ENCODE data around the gene HSFX3.
A peak's percentile ranks its signal among the peaks of the same experiment; 100 is the strongest.
"Not testable (repeated sequence)": the region's sequence is repeated elsewhere in the genome, so short reads cannot be mapped to it uniquely, and the experiment has no call there.

HSFX3 gene

DNA sequence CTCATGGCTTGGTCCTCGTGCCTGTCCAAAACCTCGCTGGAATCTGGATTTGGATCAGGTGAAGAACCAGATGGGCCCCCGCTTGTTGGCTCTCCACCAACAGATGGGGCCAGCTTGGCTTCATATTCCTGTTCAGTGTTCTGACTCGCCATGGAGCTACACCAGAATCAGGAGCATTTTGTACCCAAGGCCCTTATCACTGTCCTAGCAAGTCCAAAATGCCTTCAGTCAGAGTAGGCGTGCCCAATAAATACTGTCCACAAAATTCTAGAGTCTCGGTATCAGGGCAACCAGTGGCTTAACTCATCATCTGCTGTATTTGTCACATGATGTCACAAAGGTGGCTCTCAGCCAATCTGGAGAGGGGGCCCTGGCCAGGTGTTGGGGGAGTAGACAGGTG is at the start of gene HSFX3:
Gene HSFX3, minus strand, starts transcription at position 224 of the 400 bp plus-strand sequence. Its CDS starts 72 bp downstream, at position 152.
- ATAC-seq = not testable (repeated sequence)

GRCh38 chrX:149598603-149599002 is 48.9 kb upstream of the HSFX3 start:
- ATAC-seq = peak; percentile 67

DNA sequence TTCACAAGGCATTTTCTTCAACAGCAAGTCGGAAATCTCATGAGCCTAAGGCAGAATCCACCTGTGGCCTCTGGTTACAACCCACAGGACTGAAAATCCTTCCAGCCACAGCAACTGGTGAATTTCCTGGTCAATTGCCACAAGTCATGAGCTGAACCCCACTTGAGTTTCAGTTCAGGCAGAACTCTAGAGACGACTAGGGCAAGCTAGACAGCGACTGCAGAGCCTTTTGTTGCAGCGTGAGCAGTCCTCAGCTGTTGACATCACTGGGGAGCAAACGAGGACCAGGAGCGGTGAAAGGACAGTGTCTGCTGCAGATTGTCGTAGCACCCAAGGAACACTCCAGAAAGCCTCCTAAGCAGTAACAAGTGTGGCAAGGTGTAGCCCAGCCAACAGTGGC is 46.2 kb upstream of the HSFX3 start:
- not testable (repeated sequence) for ATAC-seq

DNA sequence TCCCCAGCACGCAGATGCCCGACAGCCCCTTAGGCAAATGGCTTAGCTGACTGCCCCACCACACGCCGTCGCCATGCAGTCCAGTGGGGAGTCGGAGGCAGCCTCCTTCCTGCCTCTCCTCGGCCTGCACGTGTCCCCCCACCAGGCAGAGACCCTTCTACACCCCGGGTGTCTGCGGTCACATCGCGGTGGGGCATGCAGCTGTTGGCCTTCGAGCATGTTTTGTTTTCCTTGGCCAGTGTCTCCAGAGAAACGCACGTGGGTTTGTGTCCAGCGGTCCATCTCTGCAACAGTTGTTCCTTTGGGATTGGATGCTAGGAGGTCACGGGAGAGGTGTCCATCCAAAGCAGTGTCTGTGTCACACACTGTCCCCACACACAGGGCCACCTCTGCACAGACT is 45.5 kb upstream of the HSFX3 start, which contains the start of gene HSFX2:
Gene HSFX2, minus strand, starts transcription at position 101 of the 400 bp plus-strand sequence. CDS start 614 bp downstream, outside the sequence.
- ATAC-seq = not testable (repeated sequence)

DNA sequence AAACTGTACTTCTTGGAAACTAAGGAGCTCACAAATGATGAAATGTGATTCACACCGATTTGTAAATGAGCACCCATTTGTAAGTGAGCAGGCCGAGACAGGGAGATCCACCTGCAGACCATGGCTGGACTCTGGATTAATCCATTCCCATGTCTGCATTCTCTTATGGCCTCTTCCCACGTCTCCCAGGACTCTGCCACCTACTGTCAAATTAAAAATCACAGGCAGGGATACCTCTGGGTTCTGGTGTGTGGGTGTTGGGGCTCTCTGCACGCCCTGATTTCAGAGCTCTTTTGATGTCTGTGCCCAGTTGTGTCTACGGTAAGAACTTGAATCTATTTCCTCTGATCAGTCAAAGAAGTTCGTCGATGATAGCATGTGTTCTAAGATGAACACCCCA is 41.3 kb upstream of the HSFX3 start:
- ATAC-seq = not testable (repeated sequence)

GRCh38 chrX:149587359-149587758 is 37.6 kb upstream of the HSFX3 start, which contains the start of gene MAGEA9B:
TSS of gene MAGEA9B (minus strand) at chrX:149587459. CDS start at chrX:149583179, 4,280 bp downstream.
- not testable (repeated sequence) for ATAC-seq

- not testable (repeated sequence) for ATAC-seq
Measured at GRCh38 chrX:149585631-149586030, 35.9 kb upstream of the HSFX3 start.

DNA sequence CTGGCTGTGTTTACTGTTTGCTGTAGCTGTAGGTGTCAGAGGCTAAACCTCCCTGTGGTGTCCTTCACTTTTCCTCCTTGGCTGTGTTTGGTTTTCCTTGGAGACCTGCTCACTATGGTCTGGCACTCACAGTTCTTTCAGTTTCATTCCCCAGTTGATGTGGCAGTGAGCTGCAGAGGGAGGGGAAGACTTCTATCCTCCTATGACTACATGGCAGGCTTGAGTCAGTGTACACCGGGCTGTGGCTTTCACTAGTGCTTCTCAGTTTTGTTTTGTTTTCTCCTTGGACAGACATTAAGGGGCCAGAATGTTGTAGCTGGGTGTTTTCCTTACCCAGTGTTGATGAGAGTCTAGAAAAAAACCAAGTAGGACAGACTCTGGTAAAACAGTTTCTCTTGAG is 23.7 kb upstream of the HSFX3 start:
- peak; percentile 42; the same call in 1 of the 3 replicates for ATAC-seq

DNA sequence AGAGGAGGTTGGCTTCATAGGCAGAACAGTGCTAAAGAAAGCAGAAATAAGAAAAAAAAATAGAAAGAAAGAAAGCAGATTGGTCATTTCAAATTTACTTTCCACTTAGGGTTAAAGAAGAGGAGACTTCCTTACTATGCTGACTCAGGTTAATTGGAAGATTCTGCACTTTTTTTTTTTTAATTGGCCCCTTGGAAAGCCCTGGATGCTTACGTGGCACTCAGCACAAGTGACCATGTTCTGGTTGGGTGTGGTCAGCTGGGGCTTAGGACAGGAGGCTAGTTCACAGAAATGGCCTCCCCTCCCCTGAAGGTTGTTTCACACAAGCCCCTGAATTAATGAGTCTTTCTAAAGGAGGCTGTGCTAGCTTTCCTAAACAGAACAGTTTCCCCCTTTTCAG is 23.0 kb upstream of the HSFX3 start:
- TF ChIP-seq SNAI2 (CRISPR knock-in tag; IDR thresholded peaks at IDR 0.05) = no peak
- no peak for TF ChIP-seq RARB (CRISPR knock-in tag; IDR thresholded peaks at IDR 0.05)
- TF ChIP-seq GLIS3 (CRISPR knock-in tag; IDR thresholded peaks at IDR 0.05) = no peak
- no peak for TF ChIP-seq TOX (CRISPR knock-in tag; IDR thresholded peaks at IDR 0.05; ENCODE audit: borderline replicate concordance)
- no peak for TF ChIP-seq CSRNP3 (CRISPR knock-in tag; IDR thresholded peaks at IDR 0.05)
- no peak for TF ChIP-seq ZNF70 (CRISPR knock-in tag; IDR thresholded peaks at IDR 0.05)
- TF ChIP-seq TSHZ2 (CRISPR knock-in tag; IDR thresholded peaks at IDR 0.05) = no peak
- TF ChIP-seq OSR1 (CRISPR knock-in tag; IDR thresholded peaks at IDR 0.05) = no peak
- no peak for TF ChIP-seq ARNTL (CRISPR knock-in tag; IDR thresholded peaks at IDR 0.05; ENCODE audit: borderline replicate concordance, low read depth)
- TF ChIP-seq ZNF565 (CRISPR knock-in tag; conservative IDR thresholded peaks at IDR 0.05; ENCODE audit: low read depth) = no peak
- TF ChIP-seq, protein P1, sequence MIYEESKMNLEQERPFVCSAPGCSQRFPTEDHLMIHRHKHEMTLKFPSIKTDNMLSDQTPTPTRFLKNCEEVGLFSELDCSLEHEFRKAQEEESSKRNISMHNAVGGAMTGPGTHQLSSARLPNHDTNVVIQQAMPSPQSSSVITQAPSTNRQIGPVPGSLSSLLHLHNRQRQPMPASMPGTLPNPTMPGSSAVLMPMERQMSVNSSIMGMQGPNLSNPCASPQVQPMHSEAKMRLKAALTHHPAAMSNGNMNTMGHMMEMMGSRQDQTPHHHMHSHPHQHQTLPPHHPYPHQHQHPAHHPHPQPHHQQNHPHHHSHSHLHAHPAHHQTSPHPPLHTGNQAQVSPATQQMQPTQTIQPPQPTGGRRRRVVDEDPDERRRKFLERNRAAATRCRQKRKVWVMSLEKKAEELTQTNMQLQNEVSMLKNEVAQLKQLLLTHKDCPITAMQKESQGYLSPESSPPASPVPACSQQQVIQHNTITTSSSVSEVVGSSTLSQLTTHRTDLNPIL (CRISPR knock-in tag; IDR thresholded peaks at IDR 0.05; ENCODE audit: low read depth) = no peak
- TF ChIP-seq CSDC2 (CRISPR knock-in tag; IDR thresholded peaks at IDR 0.05) = no peak
- TF ChIP-seq BACH2 (CRISPR knock-in tag; IDR thresholded peaks at IDR 0.05; ENCODE audit: borderline replicate concordance) = no peak
- no peak for ATAC-seq
